NCI-H2227 (cell line): ENCODE data around the gene ELOVL7.
"Not testable (repeated sequence)": the region's sequence is repeated elsewhere in the genome, so short reads cannot be mapped to it uniquely, and the experiment has no call there.

ENCODE experiments used
- DNase-seq: peaks from one replicate; lab custom pipeline; 2025; ENCODE audit not compliant: unreplicated experiment; lab: John Stamatoyannopoulos, UW

The ELOVL7 gene

DNA sequence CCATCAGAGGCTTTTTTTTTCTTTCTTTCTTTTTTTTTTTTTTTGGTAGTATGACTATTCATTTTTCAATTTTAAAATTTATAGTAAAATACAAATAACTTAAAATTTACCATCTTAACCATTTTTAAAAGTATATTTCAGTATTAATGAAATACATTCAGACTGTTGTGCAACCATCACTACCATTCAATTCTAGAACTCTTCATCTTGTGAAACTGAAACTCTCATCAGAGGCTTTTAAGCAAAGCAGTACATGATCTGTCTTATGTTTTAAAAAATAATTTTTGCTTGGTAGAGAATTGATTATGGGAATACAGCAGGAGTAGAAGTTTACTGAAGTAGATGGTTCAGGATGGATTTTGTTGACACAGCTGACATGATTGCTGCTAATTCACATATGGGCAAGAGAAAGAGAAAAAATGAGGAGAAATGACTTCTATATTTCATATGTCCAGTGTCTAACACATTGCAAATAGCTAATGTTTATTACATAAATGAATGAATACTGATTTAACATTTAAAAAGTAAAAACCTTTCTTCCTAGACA, 13.4 kb downstream of the ELOVL7 start:
- DNase-seq: no peak

- no peak for DNase-seq
Observed at GRCh38 chr5:60829490-60830266, 14.4 kb downstream of the ELOVL7 start.

GRCh38 chr5:60827201-60827600, 16.9 kb downstream of the ELOVL7 start:
- DNase-seq: no peak

DNA sequence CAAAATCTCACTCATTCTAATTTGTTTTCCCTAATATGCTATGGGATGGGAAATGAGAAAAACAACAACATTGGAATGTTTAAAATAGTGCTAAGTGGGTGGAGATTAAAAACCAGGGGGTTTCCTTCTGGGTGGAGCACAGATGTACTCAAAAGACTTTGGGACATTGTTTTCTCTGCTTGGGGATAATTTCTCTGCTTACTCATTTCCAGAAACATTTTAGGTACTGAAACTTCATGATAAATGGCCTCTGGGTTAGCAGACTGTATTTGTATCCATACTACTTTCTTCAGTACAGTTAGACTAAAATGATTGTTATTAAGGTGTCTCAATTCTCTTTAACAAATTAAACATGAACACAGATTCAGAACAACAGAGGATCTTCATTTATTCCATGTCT, 17.4 kb downstream of the ELOVL7 start:
- no peak for DNase-seq

GRCh38 chr5:60823574-60823973, 20.5 kb downstream of the ELOVL7 start:
- DNase-seq: no peak

DNA sequence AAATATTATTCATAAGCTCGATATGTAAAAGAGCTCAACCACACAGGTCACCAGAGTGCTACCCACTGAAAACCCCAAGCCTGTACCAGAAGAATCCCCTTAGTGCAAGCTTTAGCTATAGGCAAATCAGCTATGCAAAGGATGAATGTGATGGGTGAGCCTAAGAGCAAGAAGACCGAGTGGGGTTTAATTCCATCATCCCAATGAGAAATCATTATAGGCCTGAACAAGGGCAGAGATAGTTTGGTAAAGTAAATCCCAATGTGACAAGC, 21.8 kb downstream of the ELOVL7 start:
- no peak for DNase-seq

- DNase-seq: no peak
Observed at GRCh38 chr5:60821488-60822284, 22.4 kb downstream of the ELOVL7 start.

GRCh38 chr5:60820593-60821487, 23.2 kb downstream of the ELOVL7 start:
- DNase-seq: no peak

DNA sequence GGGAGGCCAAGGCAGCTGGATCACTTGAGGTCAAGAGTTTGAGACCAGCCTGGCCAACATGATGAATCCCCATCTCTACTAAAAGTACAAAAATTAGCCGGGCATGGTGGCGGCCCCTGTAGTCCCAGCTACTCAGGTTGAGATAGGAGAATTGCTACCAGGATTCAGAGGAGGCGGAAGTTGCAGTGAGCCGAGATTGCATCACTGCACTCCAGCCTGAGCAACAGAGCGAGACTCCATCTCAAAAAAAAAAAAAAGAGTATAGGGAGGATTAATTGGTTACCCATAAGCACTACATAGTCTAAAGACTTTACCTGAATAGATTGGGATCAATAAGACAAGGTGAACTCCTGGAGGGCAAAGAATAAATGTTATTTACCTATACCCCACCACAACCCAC, 27.9 kb downstream of the ELOVL7 start:
- not testable (repeated sequence) for DNase-seq

DNA sequence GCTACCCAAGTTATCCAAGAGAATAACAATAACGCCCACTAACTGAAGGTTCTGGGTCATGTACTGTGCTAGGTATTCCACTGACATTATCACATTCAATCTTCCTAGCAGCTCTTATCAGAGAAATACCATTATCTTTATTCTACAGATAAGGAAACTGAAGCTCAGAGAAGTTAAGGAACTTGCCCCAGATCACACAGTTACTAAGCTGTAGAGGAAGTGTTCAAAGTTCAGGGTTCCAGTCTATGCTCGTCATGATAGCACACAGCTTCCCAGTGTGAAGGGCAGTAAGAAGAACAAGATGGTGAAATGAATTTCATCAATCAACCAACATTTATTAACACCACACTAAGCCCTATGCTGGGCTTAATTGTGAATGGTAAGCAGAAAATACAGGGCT, 29.6 kb downstream of the ELOVL7 start:
- no peak for DNase-seq

DNA sequence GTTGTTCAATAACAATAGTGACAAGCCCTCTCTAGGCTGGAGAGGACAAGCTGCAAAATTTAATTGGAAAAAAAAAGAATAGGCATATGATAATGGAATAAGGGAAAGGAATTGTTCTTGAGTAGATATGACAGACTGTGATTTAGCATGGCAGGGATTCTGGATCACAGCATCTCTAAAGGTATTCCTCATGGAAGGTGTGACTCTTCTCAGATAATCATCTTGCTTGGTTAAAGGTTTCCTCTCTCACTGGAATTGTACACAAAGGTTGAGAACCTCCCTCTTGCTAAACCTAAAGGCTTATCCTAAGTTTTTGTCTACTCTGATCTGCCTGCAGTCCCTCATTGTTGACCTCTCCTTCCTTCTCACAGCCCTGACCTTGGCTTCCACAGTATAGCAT, 31.6 kb downstream of the ELOVL7 start:
- DNase-seq: no peak

- no peak for DNase-seq
Observed at GRCh38 chr5:60811105-60811504, 33.0 kb downstream of the ELOVL7 start.

DNA sequence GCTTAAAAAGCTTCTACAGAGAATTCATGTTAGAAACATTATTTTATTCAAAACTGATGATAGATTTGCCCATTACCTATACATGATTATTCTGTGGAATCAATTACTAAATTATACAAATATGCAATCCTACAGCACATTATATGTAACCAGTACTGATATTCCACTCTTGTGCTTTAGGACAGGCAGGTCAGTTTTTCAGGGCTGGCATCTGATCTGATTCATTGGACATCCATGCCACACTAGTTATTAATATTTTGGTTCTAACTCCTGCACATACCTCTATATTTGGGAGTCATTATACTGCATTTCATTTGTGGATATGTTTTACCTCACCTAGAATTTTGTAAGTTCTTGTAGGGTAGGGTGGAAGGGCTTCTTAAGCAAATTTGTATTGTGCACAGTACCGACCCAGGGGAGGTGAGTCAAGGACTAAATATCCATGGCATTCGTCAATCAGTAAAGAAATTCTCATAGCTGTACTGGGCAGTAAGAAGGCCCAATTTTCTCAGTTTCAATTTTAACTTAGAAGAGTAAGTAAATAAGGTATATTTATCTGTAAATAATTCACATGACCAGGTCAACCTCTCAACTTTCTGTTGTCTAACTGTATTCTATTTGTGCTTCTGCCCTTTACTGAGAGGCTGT, 33.5 kb downstream of the ELOVL7 start:
- DNase-seq: no peak

DNA sequence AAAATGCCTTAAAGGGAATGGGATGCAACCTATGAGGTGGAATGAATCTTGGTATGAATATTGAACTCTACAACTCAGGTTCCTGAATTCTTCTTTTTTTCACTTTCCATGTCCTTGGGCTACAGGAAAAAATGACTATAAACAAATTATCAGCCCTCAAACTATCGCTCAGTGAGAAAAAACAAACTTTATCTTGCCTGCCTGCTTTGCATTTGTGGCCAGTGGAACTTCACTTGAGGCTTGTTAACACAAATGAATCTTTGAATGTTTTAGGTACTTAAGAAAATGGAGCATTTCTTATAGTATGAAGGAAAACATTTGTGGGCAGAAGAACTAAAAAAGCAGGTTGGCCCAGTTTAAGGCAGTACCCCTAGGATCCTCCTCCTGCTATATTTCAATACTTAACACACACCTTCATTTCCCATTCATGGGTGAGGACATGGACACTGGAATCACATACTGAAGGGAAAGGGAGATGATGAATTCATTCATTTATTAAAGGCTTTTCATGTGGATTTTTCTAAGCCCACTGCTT, 34.1 kb downstream of the ELOVL7 start:
- no peak for DNase-seq

DNA sequence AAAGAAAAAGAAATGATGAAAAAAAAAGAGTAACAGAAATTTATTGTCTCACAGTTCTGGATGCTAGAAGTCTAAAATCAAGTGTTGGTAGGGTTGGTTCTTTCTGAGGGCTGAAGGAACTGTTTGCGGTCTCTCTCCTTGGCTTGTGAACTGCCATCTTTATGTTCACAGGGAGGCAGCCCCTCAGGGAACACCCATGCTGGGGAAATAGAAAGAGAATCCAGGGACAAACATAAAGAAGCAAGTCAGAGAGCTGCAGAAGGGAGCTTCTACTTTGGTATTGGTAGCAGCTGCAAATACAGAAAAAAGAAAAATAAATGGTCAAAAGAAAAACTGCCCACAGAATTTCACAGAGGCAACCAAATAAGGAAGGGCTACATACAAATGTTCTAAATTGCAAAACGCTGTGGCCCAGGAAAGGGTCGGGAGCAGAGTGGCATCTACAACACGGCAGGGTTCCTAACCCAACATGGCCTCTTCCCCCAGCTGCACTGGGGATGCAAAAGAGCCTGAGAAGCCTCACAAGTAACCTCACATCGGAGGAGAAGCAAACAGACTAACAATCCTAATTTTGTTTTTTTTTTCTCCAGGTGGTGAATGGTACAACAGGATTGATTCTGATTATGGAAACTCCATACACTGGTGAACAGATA, 37.4 kb downstream of the ELOVL7 start:
- DNase-seq: no peak

DNA sequence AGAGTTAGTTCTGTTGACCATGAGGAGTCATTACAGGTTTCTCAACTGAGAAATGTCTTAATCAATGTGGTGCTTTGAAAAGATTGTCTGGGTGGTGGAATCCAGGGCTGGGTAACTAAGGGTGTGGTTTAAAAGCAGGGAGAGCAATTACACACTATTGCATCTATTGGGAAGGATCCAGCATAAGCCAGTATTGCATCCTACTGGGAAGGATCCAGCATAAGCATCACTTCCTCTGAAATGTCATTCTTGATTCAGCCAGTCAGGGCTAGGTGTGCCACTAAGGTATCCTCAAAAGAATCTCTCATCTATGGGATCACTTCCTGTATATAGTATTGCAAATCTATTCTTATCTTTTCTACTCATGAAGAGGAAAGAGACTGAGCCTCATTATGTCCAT, 38.6 kb downstream of the ELOVL7 start:
- DNase-seq: no peak

- DNase-seq: no peak
Observed at GRCh38 chr5:60803712-60804111, 40.4 kb downstream of the ELOVL7 start.

GRCh38 chr5:60802986-60803385, 41.1 kb downstream of the ELOVL7 start:
- no peak for DNase-seq

DNA sequence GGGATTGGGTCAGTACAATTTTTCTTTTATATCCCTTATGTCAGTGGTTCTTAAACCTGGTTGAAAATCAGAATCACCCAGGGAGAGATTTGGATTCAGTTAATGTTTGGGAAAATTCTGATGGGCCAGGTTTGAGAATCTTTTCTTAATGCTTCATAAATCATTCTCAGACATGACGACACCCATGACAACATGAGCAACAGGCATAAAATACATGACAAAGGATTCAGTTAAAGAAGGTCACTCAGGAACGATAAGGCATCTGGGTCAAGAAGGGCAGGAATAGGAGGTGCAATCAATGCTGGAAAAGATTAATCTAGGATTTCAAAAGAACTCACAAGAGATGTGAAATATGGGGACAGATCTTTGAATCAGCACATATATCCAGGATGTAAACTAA, 41.8 kb downstream of the ELOVL7 start:
- DNase-seq: no peak

- no peak for DNase-seq
Observed at GRCh38 chr5:60797482-60798153, 46.5 kb downstream of the ELOVL7 start.
